ENCODE results near the gene RCOR1.

GRCh38 chr14:102690509-102691286 is 98.2 kb downstream of the RCOR1 start:
- TF ChIP-seq CTCF (IDR thresholded peaks at IDR 0.05; ENCODE audit: insufficient read depth, low read length, poor library complexity, severe bottlenecking) (no peak), EZH2phosphoT487 (conservative IDR thresholded peaks at IDR 0.05; ENCODE audit: low read length) (no peak)
